IMR-90 (cell line): ENCODE results near the gene SS18L1. TPM values are rescaled to one million over a fixed set of nuclear protein-coding genes. Genes with fewer than 3 reads are reported as not detected.

Experiments used
- ATAC-seq: fragments of 200-7000 bp; cut with Tn5 transposase; 2 replicates; pipeline ENCODE4 v1.9.1; 2020; ENCODE audit warnings: low read depth, mild to moderate bottlenecking, moderate library complexity
- BruUV-seq: library from RNA; stranded (reverse); fragments of 400-500 nt; replicated peaks from 2 replicates; lab custom pipeline; 2021; lab: Mats Ljungman, UMichigan
- CTCF ChIA-PET: fragments of 300-600 bp; formaldehyde crosslinking; extraction: SDS; loops from one replicate; lab custom pipeline; 2021; ENCODE audit warnings: antibody characterized with exemption; lab: Yijun Ruan, JAX
- POLR2A ChIA-PET: fragments of 300-600 bp; sonication (Branson Sonifier 250); formaldehyde crosslinking; loops from one replicate; lab custom pipeline; 2022; ENCODE audit warnings: antibody characterized with exemption; ENCODE audit not compliant: unreplicated experiment; lab: Charles Lee
- DNase-seq: peaks from one replicate; pipeline ENCODE4 v3.0.0; 2013
- H2AFZ ChIP-seq: replicated peaks from 2 replicates; pipeline ENCODE3; 2013; ENCODE audit warnings: low read length, mild to moderate bottlenecking; ENCODE audit not compliant: poor library complexity
- H2AK5ac ChIP-seq: 2 replicates; pipeline ENCODE4 v1.6.1; 2013; ENCODE audit warnings: low read depth, low read length, inconsistent platforms
- H2AK9ac ChIP-seq: replicated peaks from 2 replicates; pipeline ENCODE3; 2013; ENCODE audit warnings: mild to moderate bottlenecking, low read depth, low read length, moderate library complexity; ENCODE audit not compliant: poor library complexity
- H2BK120ac ChIP-seq: 2 replicates; pipeline ENCODE4 v1.6.1; 2013; ENCODE audit warnings: low read depth, low read length, inconsistent platforms
- H2BK15ac ChIP-seq: 3 replicates; pipeline ENCODE4 v1.6.1; 2013; ENCODE audit warnings: low read depth, low read length, inconsistent platforms
- H2BK20ac ChIP-seq: 2 replicates; pipeline ENCODE4 v1.6.1; 2013; ENCODE audit warnings: low read depth, mild to moderate bottlenecking, inconsistent platforms, low read length, moderate library complexity
- H2BK5ac ChIP-seq: 2 replicates; pipeline ENCODE4 v1.6.1; 2013; ENCODE audit warnings: mild to moderate bottlenecking, low read depth, low read length, inconsistent platforms; ENCODE audit not compliant: poor library complexity, severe bottlenecking
- H3K14ac ChIP-seq: replicated peaks from 2 replicates; pipeline ENCODE4 v1.6.1; 2013; ENCODE audit warnings: low read depth, low read length, inconsistent platforms
- H3K18ac ChIP-seq: 2 replicates; pipeline ENCODE4 v1.6.1; 2013; ENCODE audit warnings: low read depth, low read length, control low read depth
- H3K23ac ChIP-seq: 2 replicates; pipeline ENCODE4 v1.6.1; 2013; ENCODE audit warnings: low read depth, low read length, inconsistent platforms
- H3K27ac ChIP-seq: 2 replicates; pipeline ENCODE4 v1.5.1; 2013; ENCODE audit warnings: mild to moderate bottlenecking, control low read depth, low read length; ENCODE audit not compliant: insufficient read depth
- H3K27me3 ChIP-seq: 2 replicates; pipeline ENCODE4 v1.6.1; 2013; ENCODE audit warnings: low read length; ENCODE audit not compliant: control insufficient read depth, insufficient read depth
- H3K36me3 ChIP-seq: 2 replicates; pipeline ENCODE4 v1.6.1; 2013; ENCODE audit warnings: low read length, mixed read lengths; ENCODE audit not compliant: control insufficient read depth, insufficient read depth
- H3K4ac ChIP-seq: 2 replicates; pipeline ENCODE4 v1.6.1; 2013; ENCODE audit warnings: low read depth, low read length, inconsistent platforms
- H3K4me1 ChIP-seq: 2 replicates; pipeline ENCODE4 v1.6.1; 2013; ENCODE audit warnings: low read length, mixed read lengths; ENCODE audit not compliant: control insufficient read depth, insufficient read depth
- H3K4me2 ChIP-seq: 2 replicates; pipeline ENCODE4 v1.6.1; 2013; ENCODE audit warnings: low read depth, mild to moderate bottlenecking, control low read depth, low read length, moderate library complexity
- H3K4me3 ChIP-seq: 2 replicates; pipeline ENCODE4 v1.5.1; 2013; ENCODE audit warnings: low read depth, mild to moderate bottlenecking, control low read depth, low read length, moderate library complexity; ENCODE audit not compliant: insufficient read depth
- H3K56ac ChIP-seq: 2 replicates; pipeline ENCODE4 v1.6.1; 2013; ENCODE audit warnings: low read length, inconsistent platforms; ENCODE audit not compliant: insufficient read depth; ENCODE audit errors: extremely low read depth
- H3K79me1 ChIP-seq, 2 experiments: 2 replicates each; pipeline ENCODE4 v1.6.1; 2013; ENCODE audit warnings: low read length in 2 of 2, inconsistent platforms in 1 of 2, low read depth in 1 of 2
- H3K9ac ChIP-seq: 2 replicates; pipeline ENCODE4 v1.6.1; 2013; ENCODE audit warnings: low read depth, low read length, control low read depth
- H3K9me1 ChIP-seq: 2 replicates; pipeline ENCODE4 v1.6.1; 2013; ENCODE audit warnings: low read length, inconsistent platforms; ENCODE audit not compliant: insufficient read depth
- H3K9me3 ChIP-seq: 2 replicates; pipeline ENCODE4 v1.6.1; 2013; ENCODE audit warnings: low read length; ENCODE audit not compliant: control insufficient read depth, insufficient read depth
- H4K20me1 ChIP-seq: 2 replicates; pipeline ENCODE4 v1.6.1; 2013; ENCODE audit warnings: low read length, inconsistent platforms; ENCODE audit not compliant: insufficient read depth
- H4K5ac ChIP-seq: 2 replicates; pipeline ENCODE4 v1.6.1; 2013; ENCODE audit warnings: mild to moderate bottlenecking, low read depth, low read length, control low read depth
- H4K8ac ChIP-seq, 2 experiments: 2 replicates each; pipeline ENCODE4 v1.6.1; 2013; ENCODE audit warnings: low read depth in 2 of 2, low read length in 2 of 2, control low read depth in 1 of 2, inconsistent platforms in 1 of 2
- H4K91ac ChIP-seq: 2 replicates; pipeline ENCODE4 v1.6.1; 2013; ENCODE audit warnings: low read depth, low read length, inconsistent platforms; ENCODE audit not compliant: insufficient read depth
- BHLHE40 ChIP-seq: fragments of 150-350 bp; IDR thresholded peaks from 2 replicates; pipeline ENCODE4 v1.6.1; 2016; ENCODE audit warnings: mild to moderate bottlenecking, low read depth, low read length
- CTCF ChIP-seq: conservative IDR thresholded peaks from 2 replicates; pipeline ENCODE4 v1.5.1; 2012; ENCODE audit warnings: mild to moderate bottlenecking, low read depth, low read length, improper control_type of control experiment
- ELK1 ChIP-seq: fragments of 150-350 bp; IDR thresholded peaks from 2 replicates; pipeline ENCODE4 v1.6.1; 2016; ENCODE audit warnings: low read depth, mild to moderate bottlenecking, low read length, moderate library complexity, borderline replicate concordance
- MXI1 ChIP-seq: IDR thresholded peaks from 2 replicates; pipeline ENCODE4 v1.6.1; 2012; ENCODE audit warnings: low read depth, mild to moderate bottlenecking, low read length, moderate library complexity, borderline replicate concordance
- NFE2L2 ChIP-seq: fragments of 150-350 bp; IDR thresholded peaks from 2 replicates; pipeline ENCODE4 v1.6.1; 2016; ENCODE audit warnings: low read depth, mild to moderate bottlenecking, low read length
- POLR2A ChIP-seq: IDR thresholded peaks from 2 replicates; pipeline ENCODE4 v1.6.1; 2012; ENCODE audit warnings: mild to moderate bottlenecking, low read depth, low read length
- RAD21 ChIP-seq: IDR thresholded peaks from 2 replicates; pipeline ENCODE4 v1.6.1; 2012; ENCODE audit warnings: low read length, improper control_type of control experiment
- RFX5 ChIP-seq: IDR thresholded peaks from 2 replicates; pipeline ENCODE4 v1.8.0; 2012; ENCODE audit warnings: low read depth, mild to moderate bottlenecking, low read length, moderate library complexity
- USF2 ChIP-seq: fragments of 150-350 bp; IDR thresholded peaks from 2 replicates; pipeline ENCODE4 v1.6.1; 2017; ENCODE audit warnings: mild to moderate bottlenecking, antibody characterized with exemption, low read length, low read depth
- WGBS, 2 experiments: methylation state at CpG; one replicate each; pipeline versions ENCODE4 v1.1.5 to v1.1.7; 2013; ENCODE audit warnings: missing lambda C conversion rate in 2 of 2; ENCODE audit not compliant: insufficient read length in 1 of 2; ENCODE audit errors: extremely low coverage in 2 of 2; 5-methylcytosine and 5-hydroxymethylcytosine counted together
- dilution Hi-C: fragments of 300-500 bp; cut with HindIII; formaldehyde crosslinking; loops from one replicate; pipeline ENCODE4 v1.14.3; 2018; ENCODE audit warnings: low sequenced_read_pairs; ENCODE audit not compliant: unreplicated experiment
- in situ Hi-C: fragments of 300-500 bp; cut with MboI; formaldehyde crosslinking; loops from 3 replicates; pipeline ENCODE4 v1.14.3; 2019; ENCODE audit warnings: low sequenced_read_pairs, inconsistent platforms, mixed read lengths
- intact Hi-C: fragments of 100-400 bp; cut with micrococcal nuclease; formaldehyde crosslinking; loops from 2 replicates; pipeline ENCODE4 v1.10.0; 2022
- polyA plus RNA-seq, 3 experiments: library from polyadenylated mRNA; depleted of rRNA; stranded (reverse); fragments of >200 nt; gene quantifications; 2 replicates each; pipeline ENCODE4 v1.2.3, GENCODE V29; 2012; ENCODE audit warnings: low replicate concordance in 1 of 3
- total RNA-seq: library from RNA; depleted of rRNA; stranded (reverse); fragments of >200 nt; gene quantifications from 2 replicates; pipeline ENCODE4 v1.2.3, GENCODE V29; 2012

The SS18L1 gene
- total and polyA plus RNA-seq, 2 of the 4 experiments (the other 2 are of a cell fraction) = 8.1 to 12.2 TPM

- H4K8ac ChIP-seq = no peak overlapping the region
- no peak overlapping the region for H2BK15ac ChIP-seq
- H3K4me1 ChIP-seq = peaks cover 11% of the 10 kb centered on the region
- peaks cover 12 to 18% of the 10 kb centered on the region in 2 experiments for H3K79me1 ChIP-seq
- peaks cover 3% of the 10 kb centered on the region; the same call in 1 of the 2 replicates for H3K9me3 ChIP-seq
- no peak overlapping the region for H3K9ac ChIP-seq
- no peak overlapping the region for H3K4me2 ChIP-seq
- ATAC-seq (no peak), DNase-seq (no peak)
- no peak overlapping the region for H4K5ac ChIP-seq
- ChIA-PET POLR2A (no interaction called here), CTCF (no interaction called here)
- H3K23ac ChIP-seq = no peak overlapping the region
- in situ Hi-C loops (no loop called here), dilution Hi-C loops (no loop called here), intact Hi-C loops (no loop called here)
- H4K91ac ChIP-seq = no peak overlapping the region
- H2AFZ ChIP-seq = no peak overlapping the region
- H3K14ac ChIP-seq = no peak overlapping the region
- H3K18ac ChIP-seq = no peak overlapping the region
- no peak overlapping the region; the same call in 1 of the 2 replicates for H2AK5ac ChIP-seq
- peaks cover 33% of the 10 kb centered on the region for H3K27me3 ChIP-seq
- H2AK9ac ChIP-seq = no peak overlapping the region
- H3K4me3 ChIP-seq = no peak overlapping the region
- H4K20me1 ChIP-seq = peaks cover 18% of the 10 kb centered on the region
- H2BK20ac ChIP-seq = no peak overlapping the region
- 76% methylated on average over 5 of the region's 10 CpGs; no CpG with 5 or more reads in 1 of the 2 experiments for WGBS, 2 experiments
- no TSS peak for BruUV-seq
- no peak overlapping the region for H3K56ac ChIP-seq
- H3K4ac ChIP-seq = no peak overlapping the region
- no peak overlapping the region for H2BK5ac ChIP-seq
- no peak overlapping the region for H2BK120ac ChIP-seq
- H3K27ac ChIP-seq = no peak overlapping the region
- TF ChIP-seq CTCF (no peak), MXI1 (no peak), RAD21 (no peak), ELK1 (no peak), NFE2L2 (no peak), USF2 (no peak), RFX5 (no peak), POLR2A (no peak), BHLHE40 (no peak)
- peaks cover 12% of the 10 kb centered on the region for H3K9me1 ChIP-seq
- H3K36me3 ChIP-seq = peaks cover 4% of the 10 kb centered on the region
These were observed 23.8 kb upstream of the SS18L1 start for GRCh38 chr20:62119591-62120364.
